SJCRH30 (cell line): Measurements from ENCODE around the gene THRB. TPM values are rescaled to one million over a fixed set of nuclear protein-coding genes. Genes with fewer than 3 reads are reported as not detected.

Source experiments
- DNase-seq, 2 experiments: peaks; one replicate each; pipeline ENCODE4 v3.0.0-alpha.2; 2015 to 2020
- H3K27ac ChIP-seq: fragments of 250-450 bp; sonication (Bioruptor Pico); 2 replicates; pipeline ENCODE4 v1.5.1; 2020; ENCODE audit warnings: mild to moderate bottlenecking, moderate library complexity
- H3K27me3 ChIP-seq: fragments of 250-450 bp; sonication (Bioruptor Pico); 2 replicates; pipeline ENCODE4 v1.5.1; 2020; ENCODE audit warnings: mild to moderate bottlenecking, moderate library complexity
- H3K36me3 ChIP-seq: fragments of 250-450 bp; sonication (Bioruptor Pico); 2 replicates; pipeline ENCODE4 v1.5.1; 2020; ENCODE audit warnings: mild to moderate bottlenecking, moderate library complexity
- H3K4me1 ChIP-seq: fragments of 250-450 bp; sonication (Bioruptor Pico); 2 replicates; pipeline ENCODE4 v1.5.1; 2020; ENCODE audit warnings: mild to moderate bottlenecking, moderate library complexity
- H3K4me3 ChIP-seq: fragments of 250-450 bp; sonication (Bioruptor Pico); 2 replicates; pipeline ENCODE4 v1.5.1; 2020; ENCODE audit warnings: mild to moderate bottlenecking, moderate library complexity
- H3K9me3 ChIP-seq: fragments of 250-450 bp; sonication (Bioruptor Pico); replicated peaks from 2 replicates; pipeline ENCODE4 v1.5.1; 2020; ENCODE audit warnings: mild to moderate bottlenecking, moderate library complexity
- total RNA-seq: library from RNA; depleted of rRNA; stranded (reverse); fragments of >200 nt; shearing (Covaris generic); gene quantifications from 2 replicates; pipeline ENCODE4 v1.2.3, GENCODE V29; 2014

THRB gene
- total RNA-seq, 1 experiment from 2014 or later, result not detected

DNA sequence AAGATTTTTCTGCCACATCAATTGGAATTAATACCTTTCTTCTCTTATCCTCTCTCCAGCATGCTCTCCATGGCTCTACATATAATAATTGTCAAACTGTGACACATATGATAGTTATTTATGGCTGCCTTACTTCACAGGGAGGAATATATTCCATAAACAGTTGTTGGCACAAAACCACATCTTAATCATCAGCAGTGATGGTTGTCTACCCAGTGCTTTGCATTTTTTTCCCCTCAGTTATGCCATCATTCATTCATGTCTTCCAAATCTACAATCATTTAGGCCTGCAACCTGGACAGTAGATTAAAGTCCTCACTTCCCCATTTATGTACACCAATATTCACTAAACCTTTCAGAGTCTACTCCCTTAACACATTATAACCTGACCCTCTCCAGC is 107.7 kb downstream of the THRB start:
- DNase-seq, result no peak
- Histone ChIP-seq H3K27me3 (no peaks in the 10 kb centered on the region), H3K4me3 (no peak overlapping the region), H3K4me1 (peaks cover 4% of the 10 kb centered on the region; the same call in 1 of the 2 replicates), H3K27ac (no peak overlapping the region), H3K36me3 (no peaks in the 10 kb centered on the region), H3K9me3 (no peaks in the 10 kb centered on the region)

GRCh38 chr3:24386458-24386857 is 108.2 kb downstream of the THRB start:
- no peaks in the 10 kb centered on the region for H3K9me3 ChIP-seq
- no peak overlapping the region for H3K27ac ChIP-seq
- H3K36me3 ChIP-seq, result no peaks in the 10 kb centered on the region
- H3K27me3 ChIP-seq, result no peaks in the 10 kb centered on the region
- no peak for DNase-seq
- peaks cover 4% of the 10 kb centered on the region; the same call in 1 of the 2 replicates for H3K4me1 ChIP-seq
- H3K4me3 ChIP-seq, result no peak overlapping the region

GRCh38 chr3:24385012-24385615 is 109.5 kb downstream of the THRB start:
- Histone ChIP-seq H3K4me3 (no peak overlapping the region), H3K27me3 (no peaks in the 10 kb centered on the region), H3K27ac (no peak overlapping the region), H3K9me3 (no peaks in the 10 kb centered on the region), H3K36me3 (no peaks in the 10 kb centered on the region), H3K4me1 (peaks cover 4% of the 10 kb centered on the region; the same call in 1 of the 2 replicates)
- no peak for DNase-seq

- DNase-seq, result no peak
- no peaks in the 10 kb centered on the region for H3K27me3 ChIP-seq
- no peak overlapping the region for H3K27ac ChIP-seq
- no peaks in the 10 kb centered on the region for H3K36me3 ChIP-seq
- no peaks in the 10 kb centered on the region for H3K9me3 ChIP-seq
- no peak overlapping the region for H3K4me3 ChIP-seq
- H3K4me1 ChIP-seq, result peaks cover 4% of the 10 kb centered on the region; the same call in 1 of the 2 replicates
These were observed 112.0 kb downstream of the THRB start for GRCh38 chr3:24382647-24383046.

- no peaks in the 10 kb centered on the region for H3K9me3 ChIP-seq
- DNase-seq, result no peak
- no peaks in the 10 kb centered on the region for H3K27me3 ChIP-seq
- H3K36me3 ChIP-seq, result no peaks in the 10 kb centered on the region
- no peak overlapping the region for H3K4me3 ChIP-seq
- H3K27ac ChIP-seq, result no peak overlapping the region
- H3K4me1 ChIP-seq, result peaks cover 5% of the 10 kb centered on the region
These were observed 114.7 kb downstream of the THRB start for GRCh38 chr3:24379936-24380335.

- Histone ChIP-seq H3K36me3 (no peaks in the 10 kb centered on the region), H3K27ac (no peak overlapping the region), H3K4me1 (peaks cover 5% of the 10 kb centered on the region), H3K4me3 (no peak overlapping the region), H3K9me3 (no peaks in the 10 kb centered on the region), H3K27me3 (no peaks in the 10 kb centered on the region)
- DNase-seq, result no peak
These were observed 116.3 kb downstream of the THRB start for GRCh38 chr3:24378313-24378712.

GRCh38 chr3:24377218-24377993 is 117.2 kb downstream of the THRB start:
- no peak for DNase-seq
- Histone ChIP-seq H3K36me3 (no peaks in the 10 kb centered on the region), H3K27me3 (no peaks in the 10 kb centered on the region), H3K4me1 (peaks cover 5% of the 10 kb centered on the region), H3K27ac (no peak overlapping the region), H3K9me3 (no peaks in the 10 kb centered on the region), H3K4me3 (no peak overlapping the region)

DNA sequence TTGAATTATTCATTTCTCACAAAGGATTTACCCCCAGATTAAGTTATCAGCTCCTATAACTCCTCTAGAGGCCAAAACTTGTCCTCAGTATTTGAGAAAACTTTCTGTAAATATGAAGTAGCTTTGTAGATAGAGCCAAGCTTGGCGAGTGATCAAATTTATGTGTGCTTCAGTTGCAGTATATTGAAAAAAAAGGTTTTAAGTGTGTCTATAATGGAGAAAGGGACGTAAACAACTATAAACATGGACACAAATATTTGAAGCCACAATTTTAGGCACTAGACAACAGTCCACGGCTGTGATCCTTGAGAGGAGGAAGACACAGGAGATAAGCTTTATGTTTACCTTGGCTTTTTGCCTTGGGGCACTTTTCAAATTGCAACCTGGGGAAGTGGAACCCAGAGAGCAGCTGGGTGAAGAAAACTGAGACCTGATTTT is 118.7 kb downstream of the THRB start:
- no peaks in the 10 kb centered on the region for H3K9me3 ChIP-seq
- H3K4me1 ChIP-seq, result peaks cover 5% of the 10 kb centered on the region
- DNase-seq, result peak in 1 of 2 experiments; percentile 41
- no peaks in the 10 kb centered on the region for H3K27me3 ChIP-seq
- H3K4me3 ChIP-seq, result no peak overlapping the region
- H3K27ac ChIP-seq, result no peak overlapping the region
- no peaks in the 10 kb centered on the region for H3K36me3 ChIP-seq

DNA sequence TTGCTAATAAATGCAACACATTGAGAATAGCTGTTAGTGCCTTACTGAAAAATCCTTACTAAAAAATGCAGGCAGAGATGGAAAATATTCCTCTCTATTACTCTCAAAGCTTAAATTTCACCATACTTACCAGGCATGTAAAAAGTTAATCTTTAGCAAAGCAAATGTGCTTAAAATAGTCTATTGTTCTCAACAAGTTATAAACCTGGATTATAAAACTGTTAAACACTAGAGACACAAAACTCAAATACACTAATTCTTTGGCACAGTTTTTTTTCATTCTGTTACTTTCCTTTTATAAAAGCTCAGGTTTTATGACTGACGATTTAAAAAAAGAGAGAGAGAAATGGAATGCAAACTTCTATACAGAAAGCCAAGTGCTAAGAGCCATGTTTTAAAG is 119.8 kb downstream of the THRB start:
- H3K27me3 ChIP-seq, result no peaks in the 10 kb centered on the region
- no peak for DNase-seq

GRCh38 chr3:24373198-24373959 is 121.3 kb downstream of the THRB start:
- Histone ChIP-seq H3K27ac (no peak overlapping the region), H3K4me3 (no peak overlapping the region), H3K4me1 (peaks cover 5% of the 10 kb centered on the region), H3K36me3 (no peaks in the 10 kb centered on the region), H3K27me3 (no peaks in the 10 kb centered on the region), H3K9me3 (no peaks in the 10 kb centered on the region)
- no peak for DNase-seq

More for the DNA sequence above, 119.8 kb downstream of the THRB start:
- Histone ChIP-seq H3K36me3 (no peaks in the 10 kb centered on the region), H3K9me3 (no peaks in the 10 kb centered on the region), H3K4me1 (peaks cover 5% of the 10 kb centered on the region), H3K4me3 (no peak overlapping the region), H3K27ac (no peak overlapping the region)

GRCh38 chr3:24372559-24373197 is 122.0 kb downstream of the THRB start:
- Histone ChIP-seq H3K36me3 (no peaks in the 10 kb centered on the region), H3K27me3 (no peaks in the 10 kb centered on the region), H3K4me3 (no peak overlapping the region), H3K9me3 (no peaks in the 10 kb centered on the region), H3K4me1 (peaks cover 5% of the 10 kb centered on the region), H3K27ac (no peak overlapping the region)
- DNase-seq, result no peak

- no peaks in the 10 kb centered on the region for H3K36me3 ChIP-seq
- H3K27me3 ChIP-seq, result no peaks in the 10 kb centered on the region
- H3K4me3 ChIP-seq, result no peak overlapping the region
- no peak for DNase-seq
- H3K27ac ChIP-seq, result no peak overlapping the region
- no peaks in the 10 kb centered on the region for H3K9me3 ChIP-seq
- no peaks in the 10 kb centered on the region for H3K4me1 ChIP-seq
These were observed 124.1 kb downstream of the THRB start for GRCh38 chr3:24370352-24371090.

DNA sequence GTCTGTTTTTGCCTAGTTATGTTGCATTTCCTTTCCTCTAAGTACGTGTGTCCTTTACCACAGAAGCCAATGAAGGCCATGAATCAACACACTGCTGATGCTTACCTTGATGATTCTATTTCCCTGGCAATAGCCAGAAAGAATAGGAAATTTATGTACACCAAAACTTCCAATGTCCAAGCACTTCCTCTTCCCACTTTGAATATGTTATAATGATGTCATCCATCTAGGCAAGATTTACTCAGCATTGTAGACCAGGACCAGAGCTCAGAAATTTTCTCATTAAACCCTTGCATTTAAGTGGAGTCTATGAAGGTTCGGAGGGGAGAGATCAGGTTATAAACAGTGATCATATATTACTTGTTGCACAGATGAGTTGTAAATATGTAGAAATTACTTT is 126.0 kb downstream of the THRB start:
- no peak for DNase-seq

DNA sequence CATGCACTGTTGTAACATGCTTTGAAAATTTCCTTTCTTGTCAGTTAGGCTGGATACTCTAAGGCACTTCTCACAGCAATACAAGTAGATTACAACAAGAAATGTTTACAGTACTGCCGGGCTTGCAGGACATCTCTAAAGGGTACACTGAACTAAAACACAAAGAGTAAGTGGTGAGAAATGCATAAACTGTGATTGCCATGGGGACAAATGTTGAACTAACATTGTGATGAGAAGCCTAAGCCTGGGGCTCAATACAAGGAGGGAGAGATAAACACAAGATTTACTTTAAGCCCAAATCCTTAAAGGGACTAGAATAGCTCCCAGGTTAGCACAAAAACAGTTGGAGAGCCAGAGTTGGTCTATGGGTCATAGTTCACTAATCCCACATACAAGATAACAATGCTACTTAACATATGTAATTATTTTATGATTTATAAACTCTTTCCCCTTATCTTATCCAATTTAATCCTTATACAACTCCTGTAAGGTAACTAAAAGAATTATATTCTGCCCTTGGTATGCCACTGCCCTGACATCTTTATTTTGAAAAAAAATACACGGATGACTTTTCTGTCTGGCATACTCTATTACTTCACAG is 126.9 kb downstream of the THRB start:
- H3K9me3 ChIP-seq, result no peaks in the 10 kb centered on the region
- DNase-seq, result no peak
- H3K27me3 ChIP-seq, result no peaks in the 10 kb centered on the region
- H3K27ac ChIP-seq, result no peak overlapping the region
- H3K36me3 ChIP-seq, result no peaks in the 10 kb centered on the region
- no peak overlapping the region for H3K4me3 ChIP-seq
- no peaks in the 10 kb centered on the region for H3K4me1 ChIP-seq

More for the DNA sequence above, 126.0 kb downstream of the THRB start:
- no peak overlapping the region for H3K4me3 ChIP-seq
- no peaks in the 10 kb centered on the region for H3K4me1 ChIP-seq
- no peak overlapping the region for H3K27ac ChIP-seq
- H3K36me3 ChIP-seq, result no peaks in the 10 kb centered on the region
- no peaks in the 10 kb centered on the region for H3K9me3 ChIP-seq
- H3K27me3 ChIP-seq, result no peaks in the 10 kb centered on the region
